NT2/D1 (cell line): Measurements from ENCODE around the gene ITGB5.

Experiments
- SUZ12 ChIP-seq: IDR thresholded peaks from 2 replicates; pipeline ENCODE4 v1.6.1; 2011; ENCODE audit not compliant: insufficient read length, insufficient read depth; ENCODE audit errors: extremely low read depth
- YY1 ChIP-seq: IDR thresholded peaks from 2 replicates; pipeline ENCODE4 v1.6.1; 2011; ENCODE audit not compliant: insufficient read length, insufficient read depth
- ZNF274 ChIP-seq: IDR thresholded peaks from 2 replicates; pipeline ENCODE4 v1.6.1; 2011; ENCODE audit warnings: mild to moderate bottlenecking, low read depth, low read length

DNA sequence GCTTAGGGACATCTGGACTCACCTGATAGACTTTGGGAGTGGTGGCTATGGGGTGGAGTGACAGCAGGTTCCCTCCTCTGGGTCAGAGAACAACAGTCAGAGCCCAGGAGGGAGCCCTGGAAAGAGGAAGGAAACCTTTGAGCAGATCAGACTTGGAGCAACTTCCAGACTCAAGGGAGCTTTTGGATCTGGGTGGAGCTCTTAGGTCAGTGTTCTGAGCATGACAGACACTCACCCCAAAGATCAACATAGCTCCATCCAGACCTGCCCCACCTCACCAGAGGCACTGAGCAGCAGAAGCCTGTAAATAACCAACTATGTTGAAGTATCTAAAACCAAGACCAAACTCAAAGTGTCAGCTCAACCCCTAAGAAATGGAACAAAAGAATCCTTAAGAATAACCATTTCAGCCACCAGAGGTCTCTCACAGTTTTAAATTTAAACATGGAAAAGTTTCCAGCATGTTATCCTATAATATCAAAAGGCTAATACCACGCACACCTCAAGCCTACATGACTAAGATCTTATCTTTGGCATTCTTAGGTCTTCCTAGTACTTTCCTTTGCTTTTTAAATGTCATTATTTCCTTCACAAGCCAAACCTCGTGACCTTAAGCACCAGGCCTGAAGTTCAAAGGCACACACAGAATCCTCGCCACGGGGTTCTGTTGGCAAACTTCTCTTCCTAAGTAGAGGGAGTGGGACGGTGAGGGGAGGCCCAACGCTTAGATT is 100.5 kb downstream of the ITGB5 start:
- TF ChIP-seq ZNF274 (no peak), SUZ12 (no peak), YY1 (no peak)
